Measurements from ENCODE around the gene NAP1L4.
"Not testable (repeated sequence)": the region's sequence is repeated elsewhere in the genome, so short reads cannot be mapped to it uniquely, and the experiment has no call there.

NAP1L4 gene

GRCh38 chr11:2952290-2952689, 39.8 kb downstream of the NAP1L4 start:
- no peak for DNase-seq

DNA sequence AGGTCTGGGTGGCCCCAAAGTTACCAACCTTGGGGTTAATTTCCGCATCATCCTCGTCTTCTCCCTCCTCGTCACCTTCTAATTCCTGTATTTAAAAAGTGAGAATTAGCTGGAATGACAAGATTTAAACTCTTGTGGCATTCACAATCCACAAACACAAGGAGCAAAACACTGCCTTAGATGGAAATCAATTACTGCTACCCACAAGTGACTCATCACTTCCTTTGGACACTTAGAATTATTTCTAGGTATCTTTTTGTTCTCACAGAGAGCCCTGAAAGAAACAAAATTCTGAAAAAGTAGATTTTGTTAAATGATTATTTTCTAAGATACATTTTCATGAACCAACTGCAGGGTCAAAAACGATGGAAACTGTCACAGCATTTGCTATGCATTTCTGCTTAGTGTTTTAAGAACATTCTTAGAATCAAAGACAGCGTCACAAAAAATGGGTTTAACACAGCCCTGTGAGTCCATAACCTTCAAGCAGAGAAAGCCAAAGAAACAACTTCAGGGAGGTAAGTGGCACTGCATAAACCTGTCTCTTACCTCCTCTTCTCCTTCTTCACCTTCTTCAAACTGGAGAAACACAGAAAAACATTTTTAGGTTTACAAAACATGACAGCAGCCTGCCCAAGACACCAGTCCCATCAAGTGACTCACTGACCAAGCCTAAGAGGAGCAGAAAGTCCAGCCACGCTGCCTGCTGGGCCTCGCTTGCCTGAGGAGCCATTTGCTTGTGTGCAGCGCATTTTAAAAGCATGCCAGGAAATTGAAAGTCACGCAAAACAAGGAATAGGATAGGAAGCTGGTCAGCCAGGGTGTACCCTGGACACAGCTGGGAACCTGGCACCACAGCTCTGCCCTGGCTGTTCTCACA, 40.7 kb downstream of the NAP1L4 start:
- DNase-seq, result no peak

DNA sequence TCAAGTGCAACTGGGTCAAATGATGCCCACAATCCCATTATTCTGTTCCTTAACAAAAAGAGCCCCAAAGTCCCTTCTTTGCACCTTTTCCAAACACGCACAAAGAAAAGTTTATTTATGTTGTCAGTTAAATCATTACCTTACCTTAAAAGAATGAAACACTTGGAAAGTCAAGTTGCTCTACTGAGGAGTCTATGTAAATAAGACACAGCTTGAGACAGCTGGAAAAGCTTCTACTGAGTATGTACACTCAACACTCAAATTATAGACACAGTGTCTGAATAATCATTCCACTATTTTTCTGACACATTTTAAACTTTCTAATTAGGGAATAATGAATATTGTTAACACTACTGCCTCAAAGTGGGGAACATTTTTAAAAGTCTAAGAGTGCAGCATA, 41.3 kb downstream of the NAP1L4 start:
- no peak for DNase-seq

GRCh38 chr11:2949920-2950319, 42.2 kb downstream of the NAP1L4 start:
- no peak for DNase-seq

DNA sequence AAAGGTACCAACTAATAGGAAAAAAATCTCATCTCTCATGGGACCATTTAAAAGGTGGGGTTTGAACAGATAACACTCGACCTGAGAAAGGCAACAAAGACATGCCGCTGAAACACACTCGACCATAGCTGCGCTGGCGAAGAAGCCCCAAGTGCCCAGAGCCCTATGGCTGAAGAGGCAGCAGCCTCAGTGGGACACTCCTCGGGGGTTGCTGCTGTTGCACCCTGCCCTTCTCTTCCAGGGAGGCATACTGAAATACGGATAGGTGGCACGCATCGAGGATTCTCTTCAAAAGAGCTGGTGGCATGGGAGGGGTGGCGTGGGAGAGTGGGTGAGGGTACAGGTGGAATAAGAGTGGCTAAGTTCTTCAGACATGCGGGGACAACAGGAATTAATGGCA, 44.4 kb downstream of the NAP1L4 start:
- no peak for DNase-seq

GRCh38 chr11:2945757-2946287, 46.3 kb downstream of the NAP1L4 start:
- DNase-seq, result no peak

DNA sequence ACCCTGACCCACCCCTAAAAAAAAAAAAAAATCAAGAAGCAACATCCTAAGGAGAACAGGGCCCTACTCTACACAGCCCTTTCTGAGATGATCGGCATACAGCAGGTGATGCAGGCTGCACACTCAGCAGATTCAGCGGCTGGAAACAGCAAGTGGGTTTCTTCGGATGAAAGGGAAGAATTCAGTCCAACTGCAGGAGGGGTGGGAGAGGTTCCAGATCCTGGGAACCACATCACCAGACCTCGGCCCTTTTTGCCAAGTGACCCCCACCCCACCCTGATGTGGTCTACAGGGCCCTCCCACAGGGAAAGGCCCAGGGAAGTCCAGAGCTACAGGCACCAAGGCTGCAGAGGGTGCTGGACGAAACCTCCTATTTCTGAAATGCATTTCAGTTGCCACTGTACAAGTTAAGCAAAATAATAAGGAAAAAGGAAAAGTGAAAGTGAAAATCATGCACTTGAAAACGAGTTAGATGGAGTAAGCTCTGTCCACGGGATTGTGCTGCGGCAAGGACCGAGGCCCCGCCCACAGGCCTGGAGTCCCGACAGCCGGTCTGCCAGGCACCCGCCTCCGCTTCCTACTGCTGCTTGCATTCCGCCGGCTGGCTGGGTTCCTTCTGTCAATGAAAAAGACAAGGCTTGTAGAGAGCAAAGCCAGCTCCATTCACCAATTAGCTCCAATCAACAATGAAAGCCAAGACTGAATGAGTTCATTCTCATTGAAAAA, 46.9 kb downstream of the NAP1L4 start:
- peak; percentile 44 for DNase-seq

GRCh38 chr11:2944530-2944929, 47.6 kb downstream of the NAP1L4 start:
- no peak for DNase-seq

- DNase-seq, result no peak
Observed at GRCh38 chr11:2943711-2944118, 48.4 kb downstream of the NAP1L4 start.

- no peak for DNase-seq
Observed at GRCh38 chr11:2942872-2943710, 49.0 kb downstream of the NAP1L4 start.

DNA sequence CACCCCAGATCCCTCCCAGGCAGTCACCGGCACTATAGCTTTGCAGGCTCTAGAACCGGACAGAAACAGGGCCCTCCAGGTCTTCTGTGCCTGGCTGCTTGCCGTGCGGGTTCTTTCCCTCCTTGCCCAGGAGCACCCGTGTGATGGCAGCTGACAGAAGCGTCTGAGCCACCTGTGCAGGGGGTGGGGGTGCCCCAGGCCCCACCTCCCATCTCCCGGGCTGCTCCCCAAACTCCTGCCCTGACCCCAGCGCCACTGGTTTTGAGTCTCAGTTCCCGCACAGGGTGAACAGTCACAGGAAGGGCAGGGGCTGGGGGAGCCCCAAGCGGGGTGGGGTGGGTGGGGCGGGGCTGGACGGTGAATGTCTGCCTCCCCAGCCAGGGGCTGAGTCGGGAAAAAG, 49.7 kb downstream of the NAP1L4 start:
- DNase-seq, result no peak

DNA sequence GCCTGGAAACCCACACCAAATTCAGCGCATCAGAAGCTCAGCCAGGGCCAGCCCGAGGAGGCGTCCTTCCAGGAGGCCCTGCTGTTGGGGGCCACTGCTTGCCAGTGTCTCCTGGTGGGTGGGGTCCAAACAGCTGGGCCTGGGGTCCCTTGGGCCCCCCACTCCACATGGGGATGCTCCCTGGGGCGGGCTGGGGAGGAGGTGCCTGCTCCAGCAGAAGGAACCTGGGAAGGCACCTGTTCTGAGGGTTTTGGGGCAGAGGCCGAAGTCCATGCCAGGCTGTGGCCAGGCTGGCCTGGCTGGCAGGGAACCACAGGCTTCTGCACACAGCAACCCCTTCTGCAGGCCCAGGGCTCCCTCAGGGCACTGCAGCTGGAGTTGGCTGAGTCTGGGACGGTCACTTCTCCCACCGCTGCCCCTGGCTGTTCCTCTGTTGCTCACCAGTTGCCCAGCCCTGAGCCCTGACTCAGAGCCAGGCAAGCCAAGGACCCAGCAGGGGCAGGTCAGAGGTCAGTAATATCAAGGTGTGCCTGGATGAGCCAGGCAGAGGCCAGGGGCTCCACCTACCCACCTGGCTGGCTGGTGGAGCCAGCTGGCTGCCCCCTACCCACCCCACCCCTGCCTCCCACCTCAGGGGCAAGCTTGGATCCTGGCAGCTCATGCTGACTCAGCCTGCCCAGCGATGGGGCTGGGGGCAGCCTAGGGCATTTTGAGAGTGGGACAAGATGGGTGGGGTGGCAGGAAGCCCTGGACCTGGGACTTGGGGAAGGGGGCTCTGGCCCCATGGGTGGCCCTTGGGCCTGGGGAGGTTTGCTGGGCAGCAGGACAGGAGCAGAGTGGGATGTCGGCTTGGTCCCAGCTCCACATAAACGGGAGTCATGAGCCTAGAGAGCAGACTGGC, 51.0 kb downstream of the NAP1L4 start:
- DNase-seq, result no peak

DNA sequence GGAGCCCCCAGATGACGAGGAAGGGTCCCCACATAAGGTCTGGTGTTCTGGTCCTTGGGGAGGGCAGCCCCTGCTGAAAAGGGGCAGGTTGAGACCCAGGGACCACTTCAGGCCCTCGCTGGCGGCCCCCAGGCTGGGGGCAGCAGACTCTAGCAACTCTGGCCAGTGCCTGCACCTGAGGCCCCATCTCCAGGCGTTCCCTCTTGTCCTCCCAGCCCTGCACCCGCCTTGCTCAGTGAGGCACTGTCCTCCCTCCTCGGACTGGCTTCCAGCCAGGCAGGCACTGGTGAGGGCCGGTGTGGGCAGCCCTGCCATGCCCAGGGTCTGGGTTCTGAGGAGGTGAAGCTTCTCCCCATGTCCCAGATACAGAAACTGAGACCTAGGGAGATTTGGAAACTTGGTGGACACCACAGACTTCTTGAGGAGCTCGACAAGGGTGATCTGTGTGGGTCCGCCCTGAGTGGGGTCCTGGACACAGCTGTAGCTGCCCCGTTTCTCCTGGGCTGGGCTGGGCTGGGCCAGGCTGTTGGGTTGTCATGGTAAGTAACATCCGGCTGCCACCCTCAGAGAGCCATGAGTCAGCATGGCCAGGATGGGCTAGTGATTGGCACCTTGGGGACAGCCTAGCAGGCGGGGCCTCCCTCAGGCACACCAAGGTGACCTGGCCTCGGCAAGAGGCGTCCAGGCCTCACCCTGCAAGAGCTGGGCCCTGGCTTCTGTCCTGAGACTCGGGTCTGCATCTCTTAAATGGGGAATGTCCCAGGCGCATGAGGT, 51.8 kb downstream of the NAP1L4 start:
- peak; percentile 87 for DNase-seq

- DNase-seq, result not testable (repeated sequence)
Observed at GRCh38 chr11:2938458-2939418, 53.4 kb downstream of the NAP1L4 start.

GRCh38 chr11:2937641-2938457, 54.3 kb downstream of the NAP1L4 start:
- not testable (repeated sequence) for DNase-seq

GRCh38 chr11:2934611-2935239, 57.4 kb downstream of the NAP1L4 start:
- DNase-seq, result no peak

DNA sequence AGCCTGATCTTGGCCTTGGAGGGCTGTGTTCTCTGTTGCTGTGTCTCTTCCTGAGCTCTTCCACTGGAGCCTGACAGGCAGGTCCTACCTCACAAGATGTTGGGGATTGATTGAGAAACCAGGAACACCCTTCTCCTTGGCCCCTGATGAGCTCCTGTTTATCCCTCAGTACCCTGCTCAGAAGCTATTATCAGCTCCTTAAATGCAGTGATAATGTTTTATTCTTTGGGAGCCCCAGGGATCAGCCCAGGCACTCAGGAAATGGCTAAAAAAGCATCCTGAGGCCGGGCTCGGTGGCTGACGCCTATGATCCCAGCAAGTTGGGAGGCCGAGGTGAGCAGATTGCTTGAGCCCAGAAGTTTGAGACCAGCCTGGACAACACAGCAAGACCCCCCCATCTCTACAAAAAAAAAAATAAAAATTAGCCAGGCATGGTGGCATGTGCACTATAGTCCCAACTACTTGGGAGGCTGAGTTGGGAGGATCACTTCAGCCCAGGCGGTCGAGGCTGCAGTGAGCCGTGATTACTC, 58.0 kb downstream of the NAP1L4 start:
- DNase-seq, result no peak

DNA sequence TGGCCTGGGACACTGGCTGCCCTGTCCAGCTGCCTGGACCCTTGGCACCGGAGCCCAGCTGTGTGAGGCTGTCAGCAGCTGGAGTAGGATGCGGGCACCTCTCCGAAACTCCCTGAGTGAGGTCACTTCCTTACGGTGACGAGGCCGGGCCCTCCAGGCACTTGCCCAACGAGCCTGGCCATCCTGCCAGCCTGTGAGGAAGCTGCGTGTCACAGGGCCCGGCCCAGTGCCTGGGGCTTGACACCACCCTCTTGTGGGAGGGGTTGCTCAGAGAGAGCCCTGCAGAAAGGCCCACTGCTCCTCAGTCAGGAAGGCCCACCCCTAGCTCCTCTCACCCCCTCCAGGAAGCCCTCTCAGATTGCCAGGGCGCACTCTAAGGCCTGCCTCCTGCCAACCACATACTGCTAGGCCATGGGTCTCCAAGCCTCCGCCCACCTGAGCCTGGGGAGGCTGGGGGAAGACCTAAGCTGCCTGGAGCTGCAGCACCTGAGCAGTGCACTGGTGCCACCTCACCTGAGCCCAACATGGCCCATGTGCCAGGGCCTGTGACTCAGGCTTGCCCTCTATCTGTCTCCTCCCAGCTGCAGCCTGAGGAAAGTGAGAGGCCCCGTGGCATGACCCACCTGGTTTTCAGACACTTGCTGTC, 58.6 kb downstream of the NAP1L4 start:
- DNase-seq, result peak; percentile 74

Measured in hematopoietic multipotent progenitor cell treated with erythropoietin and hydrocortisone succinate and interleukin-3 and kit ligand, for 8 days (in vitro differentiated cells).